Esophagus squamous epithelium (tissue), 5 donors: ENCODE measurements around the gene PEDS1. TPM values are rescaled to one million over a fixed set of nuclear protein-coding genes. Genes with fewer than 3 reads are reported as not detected.
"Not testable (repeated sequence)": the region's sequence is repeated elsewhere in the genome, so short reads cannot be mapped to it uniquely, and the experiment has no call there.

Experiments
- DNase-seq: peaks from one replicate; lab custom pipeline; 2025; lab: John Stamatoyannopoulos, UW
- H3K27ac ChIP-seq, 4 donors: fragments of 200-600 bp; sonication (generic); one replicate each; pipeline ENCODE4 v1.5.1; 2016 to 2019; ENCODE audit warnings: mild to moderate bottlenecking in 1 of 4
- H3K27me3 ChIP-seq, 4 donors: fragments of 200-600 bp; sonication (generic); 1 replicate in 3 of 4; 2 replicates in 1 of 4; pipeline versions ENCODE4 v1.5.1 to v1.6.0; 2017 to 2021; ENCODE audit warnings: antibody characterized with exemption in 1 of 4
- H3K36me3 ChIP-seq, 3 donors: fragments of 200-600 bp; sonication (generic); one replicate each; pipeline ENCODE4 v1.5.1; 2016 to 2019
- H3K4me1 ChIP-seq, 3 donors: fragments of 200-600 bp; sonication (generic); one replicate each; pipeline ENCODE4 v1.5.1; 2017 to 2019
- H3K4me3 ChIP-seq, 4 donors: fragments of 200-600 bp; sonication (generic); 1 replicate in 3 of 4; 2 replicates in 1 of 4; pipeline ENCODE4 v1.5.1; 2016 to 2019; ENCODE audit warnings: mild to moderate bottlenecking in 2 of 4, moderate library complexity in 1 of 4
- H3K9me3 ChIP-seq, 3 donors: fragments of 200-600 bp; sonication (generic); one replicate each; pipeline ENCODE4 v1.5.1; 2016 to 2019
- CTCF ChIP-seq, 6 experiments: fragments of 450-650 bp in 4 of 6; fragments of 200-600 bp in 2 of 6; sonication (generic) in 2 of 6; IDR thresholded peaks; one replicate each; pipeline ENCODE4 v1.5.1; 2016 to 2019; ENCODE audit warnings: antibody characterized with exemption in 6 of 6, mild to moderate bottlenecking in 4 of 6, moderate library complexity in 4 of 6
- POLR2A ChIP-seq, 4 donors: fragments of 450-650 bp; IDR thresholded peaks; one replicate each; pipeline ENCODE4 v1.6.1; 2017; ENCODE audit warnings: antibody characterized with exemption in 4 of 4, mild to moderate bottlenecking in 4 of 4, moderate library complexity in 3 of 4
- WGBS, 2 donors: methylation state at CpG; one replicate each; pipeline ENCODE4 v1.1.5; 2018; 5-methylcytosine and 5-hydroxymethylcytosine counted together
- intact Hi-C: fragments of 100-400 bp; cut with DNase I; formaldehyde crosslinking; loops from one replicate; pipeline ENCODE4 v1.15.0; 2022
- total RNA-seq, 4 donors: library from RNA; depleted of rRNA; stranded (reverse); fragments of >200 nt; gene quantifications; one replicate each; pipeline ENCODE4 v1.1.0, GENCODE V29; 2016
- donor health status: DM: yes; HTN: yes; CAD: no.

PEDS1 gene
- total RNA-seq, 4 donors from 2014 or later, result 32.8 to 54.0 (median 46.7) TPM

DNA sequence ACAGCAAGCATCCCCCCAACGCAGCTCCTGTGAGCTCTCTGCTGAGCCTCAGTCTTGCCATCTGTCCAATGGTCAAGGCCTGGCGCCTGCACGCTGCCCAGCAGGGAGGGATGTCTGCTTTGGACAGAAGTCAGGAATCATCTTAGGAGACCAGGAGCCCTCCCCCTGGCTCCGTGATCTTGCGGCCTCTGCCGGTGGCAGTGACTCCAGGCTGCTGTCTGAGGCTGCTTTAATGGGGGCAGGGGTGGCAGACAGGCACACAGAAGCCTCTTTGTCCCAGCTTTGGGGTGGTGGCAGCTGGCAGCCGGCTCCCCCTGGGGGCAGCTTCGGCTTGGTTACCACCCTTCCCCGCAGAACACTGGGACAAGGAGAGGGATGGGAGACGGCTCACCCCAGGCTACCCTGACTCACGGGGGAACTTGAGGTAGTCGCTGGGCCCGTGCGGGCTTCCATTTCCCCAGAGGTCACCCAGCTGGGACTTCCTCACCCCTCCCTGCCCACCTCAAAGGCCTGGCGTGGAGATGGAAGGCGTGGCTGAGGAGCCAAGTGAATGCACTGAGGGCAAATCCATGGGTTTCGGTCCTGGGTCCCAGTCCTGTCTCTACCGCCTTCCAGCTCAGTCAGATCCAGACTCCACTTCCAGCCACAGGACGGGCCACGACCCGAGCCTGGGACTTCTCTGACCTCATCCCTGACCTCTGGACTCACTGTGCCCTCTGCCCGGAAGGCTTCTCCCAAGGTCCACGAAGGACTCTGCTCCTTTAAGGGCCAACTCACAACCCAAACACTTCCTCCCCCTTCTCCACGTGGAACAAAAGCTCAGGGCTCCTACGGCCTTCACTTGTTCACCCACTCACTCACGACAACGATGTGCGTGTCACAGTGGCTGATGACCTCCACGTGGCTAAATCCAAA is 14.8 kb downstream of the PEDS1 start:
- H3K27me3 ChIP-seq, result no peaks in the 10 kb centered on the region
- intact Hi-C loops, result no loop called here
- H3K4me3 ChIP-seq, result no peak overlapping the region
- peaks cover 55 to 90% (median 59%) of the 10 kb centered on the region in 3 donors for H3K4me1 ChIP-seq
- no peaks in the 10 kb centered on the region for H3K9me3 ChIP-seq
- whole genome bisulfite sequencing, 2 donors, result 43 to 69% methylated on average over 11 of the region's 29 CpGs
- TF ChIP-seq CTCF (IDR thresholded peaks at IDR 0.05) (peak in 1 of 6 experiments; percentile 4), POLR2A (IDR thresholded peaks at IDR 0.05) (no peak)
- H3K27ac ChIP-seq, result peak overlapping the region; percentile 53 to 99 (median 86)
- no peak for DNase-seq
- peaks cover 6 to 83% (median 26%) of the 10 kb centered on the region in 3 donors for H3K36me3 ChIP-seq

GRCh38 chr20:50138120-50138478 is 15.4 kb downstream of the PEDS1 start:
- Histone ChIP-seq H3K27me3 (no peaks in the 10 kb centered on the region), H3K4me3 (no peak overlapping the region), H3K9me3 (no peaks in the 10 kb centered on the region), H3K4me1 (peaks cover 53 to 90% (median 55%) of the 10 kb centered on the region in 3 donors), H3K36me3 (peaks cover 6 to 85% (median 27%) of the 10 kb centered on the region in 3 donors), H3K27ac (peak overlapping the region; percentile 53 to 99 (median 86))
- WGBS, 2 donors, result 58 to 67% methylated on average over 3 to 5 of the region's 5 CpGs
- TF ChIP-seq POLR2A (IDR thresholded peaks at IDR 0.05), result no peak
- TF ChIP-seq CTCF (IDR thresholded peaks at IDR 0.05), result no peak
- intact Hi-C loops, result no loop called here
- no peak for DNase-seq

DNA sequence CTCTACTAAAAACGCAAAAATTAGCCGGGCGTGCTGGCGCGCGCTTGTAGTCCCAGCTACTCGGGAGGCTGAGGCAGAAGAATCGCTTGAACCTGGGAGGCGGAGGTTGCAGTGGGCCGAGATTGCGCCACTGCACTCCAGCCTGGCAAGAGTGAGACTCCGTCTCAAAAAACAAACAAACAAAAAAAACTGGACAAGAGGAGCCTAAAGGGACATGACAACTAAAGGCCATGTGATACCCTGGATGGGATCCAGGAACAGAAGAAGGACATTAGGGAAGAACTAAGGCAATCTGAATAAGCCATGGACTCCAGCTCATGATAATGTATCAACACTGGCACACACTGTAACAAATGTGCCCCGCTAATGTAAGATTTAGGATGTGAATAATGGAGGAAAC is 15.8 kb downstream of the PEDS1 start:
- H3K4me1 ChIP-seq, result peaks cover 49 to 90% (median 51%) of the 10 kb centered on the region in 3 donors
- peak overlapping the region; percentile 56 to 99 (median 86) for H3K27ac ChIP-seq
- DNase-seq, H3K9me3 ChIP-seq, H3K27me3 ChIP-seq, intact Hi-C loops, H3K4me3 ChIP-seq: not testable (repeated sequence)
- 53 to 70% methylated on average over 4 to 13 of the region's 13 CpGs for WGBS, 2 donors
- H3K36me3 ChIP-seq, result peaks cover 6 to 85% (median 23%) of the 10 kb centered on the region in 3 donors

DNA sequence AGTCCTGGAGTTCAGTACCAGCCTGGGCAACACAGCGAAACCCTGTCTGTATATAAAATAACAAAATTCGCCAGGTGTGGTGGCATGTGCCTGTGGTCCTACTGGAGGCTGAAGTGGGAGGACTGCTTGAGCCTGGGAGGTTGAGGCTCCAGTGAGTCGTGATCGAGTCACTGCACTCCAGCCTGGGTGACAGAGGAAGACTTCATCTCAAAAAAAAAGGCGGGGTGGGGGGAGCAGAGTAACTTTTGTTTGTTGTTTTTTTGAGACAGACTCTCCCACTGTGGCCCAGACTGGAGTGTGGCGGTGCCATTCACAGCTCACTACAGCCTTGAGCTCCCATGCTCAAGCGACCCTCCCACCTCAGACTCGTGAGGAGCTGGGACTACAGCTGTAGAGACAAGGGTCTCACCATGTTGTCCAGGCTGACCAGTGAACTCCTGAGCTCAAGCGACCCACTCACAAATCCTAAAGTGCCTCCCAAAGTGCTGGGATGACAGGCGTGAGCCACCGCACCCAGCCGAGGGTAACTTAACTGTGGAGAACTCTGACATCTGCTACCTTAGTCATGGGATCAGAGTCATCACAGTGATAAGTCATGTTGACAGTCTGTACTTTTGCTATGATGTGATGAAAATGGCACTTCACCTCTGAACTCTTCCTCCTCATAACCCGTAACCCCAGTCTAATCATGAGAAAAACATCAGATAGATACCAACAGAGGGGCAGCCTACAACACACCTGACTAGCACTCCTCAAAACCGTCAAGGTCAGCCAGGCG is 16.5 kb downstream of the PEDS1 start:
- Histone ChIP-seq H3K27me3 (no peaks in the 10 kb centered on the region), H3K4me3 (no peak overlapping the region), H3K4me1 (peaks cover 42 to 90% (median 44%) of the 10 kb centered on the region in 3 donors), H3K9me3 (no peaks in the 10 kb centered on the region), H3K36me3 (peaks cover 6 to 85% (median 18%) of the 10 kb centered on the region in 3 donors), H3K27ac (peak overlapping the region; percentile 56 to 99 (median 86))
- TF ChIP-seq CTCF (IDR thresholded peaks at IDR 0.05) (no peak), POLR2A (IDR thresholded peaks at IDR 0.05) (no peak)
- no peak for DNase-seq
- WGBS, 2 donors, result 87 to 96% methylated on average over 6 to 9 of the region's 15 CpGs
- intact Hi-C loops, result no loop called here

- Histone ChIP-seq H3K36me3 (peaks cover 6 to 85% (median 18%) of the 10 kb centered on the region in 3 donors), H3K4me1 (peaks cover 24 to 90% (median 29%) of the 10 kb centered on the region in 3 donors), H3K27ac (peak overlapping the region in 1 of 4 donors; percentile 21)
- H3K9me3 ChIP-seq, H3K27me3 ChIP-seq, DNase-seq, H3K4me3 ChIP-seq, intact Hi-C loops: not testable (repeated sequence)
- 91 to 95% methylated on average over 4 to 5 of the region's 7 CpGs for WGBS, 2 donors
Observed at GRCh38 chr20:50135157-50135556, 18.4 kb downstream of the PEDS1 start.
